GM18511 (cell line): ENCODE measurements around the gene TMEM192.
"Not testable (repeated sequence)": the region's sequence is repeated elsewhere in the genome, so short reads cannot be mapped to it uniquely, and the experiment has no call there.

Source experiments
- ATAC-seq: cut with Tn5 transposase; IDR thresholded peaks from one replicate; pipeline ENCODE4 v1.9.1; 2021; ENCODE audit warnings: mild to moderate bottlenecking, moderate library complexity; ENCODE audit not compliant: unreplicated experiment

TMEM192 gene

GRCh38 chr4:165112368-165113121, at the start of gene TMEM192:
Gene TMEM192, minus strand, starts transcription at chr4:165112860. Its CDS starts 87 bp downstream, at chr4:165112773.
- peak; percentile 95 for ATAC-seq

- no peak for ATAC-seq
These were observed 46.1 kb upstream of the TMEM192 start for GRCh38 chr4:165158762-165159161.

GRCh38 chr4:165156906-165157305, 44.2 kb upstream of the TMEM192 start:
- ATAC-seq, result no peak

GRCh38 chr4:165154482-165154881, 41.8 kb upstream of the TMEM192 start:
- no peak for ATAC-seq

GRCh38 chr4:165152527-165152926, 39.9 kb upstream of the TMEM192 start:
- ATAC-seq, result no peak

- no peak for ATAC-seq
These were observed 39.1 kb upstream of the TMEM192 start for GRCh38 chr4:165151734-165152133.

GRCh38 chr4:165150545-165150944, 37.9 kb upstream of the TMEM192 start:
- ATAC-seq, result no peak

GRCh38 chr4:165138843-165139242, 26.2 kb upstream of the TMEM192 start:
- no peak for ATAC-seq

GRCh38 chr4:165137205-165137604, 24.5 kb upstream of the TMEM192 start:
- no peak for ATAC-seq

GRCh38 chr4:165136529-165136928, 23.9 kb upstream of the TMEM192 start:
- ATAC-seq, result no peak

GRCh38 chr4:165133150-165133549, 20.5 kb upstream of the TMEM192 start:
- ATAC-seq, result no peak

GRCh38 chr4:165131247-165131832, 18.7 kb upstream of the TMEM192 start:
- peak; percentile 86 for ATAC-seq

- ATAC-seq, result no peak
These were observed 17.3 kb upstream of the TMEM192 start for GRCh38 chr4:165129924-165130323.

GRCh38 chr4:165125869-165126499, 13.3 kb upstream of the TMEM192 start:
- ATAC-seq, result not testable (repeated sequence)

- no peak for ATAC-seq
These were observed 11.8 kb upstream of the TMEM192 start for GRCh38 chr4:165124488-165124887.

- peak; percentile 89 for ATAC-seq
These were observed 5.7 kb upstream of the TMEM192 start for GRCh38 chr4:165118256-165118909.

- no peak for ATAC-seq
These were observed 2.6 kb upstream of the TMEM192 start for GRCh38 chr4:165115301-165115700.

- no peak for ATAC-seq
These were observed 723 bp downstream of the TMEM192 start for GRCh38 chr4:165111906-165112367.

- no peak for ATAC-seq
These were observed 6.1 kb downstream of the TMEM192 start for GRCh38 chr4:165106518-165106917.

- no peak for ATAC-seq
These were observed 11.0 kb downstream of the TMEM192 start for GRCh38 chr4:165101641-165102040.

- ATAC-seq, result no peak
These were observed 15.9 kb downstream of the TMEM192 start for GRCh38 chr4:165096776-165097175.
